HCT116 (cell line): ENCODE measurements around the gene RTL9. TPM values are rescaled to one million over a fixed set of nuclear protein-coding genes. Genes with fewer than 3 reads are reported as not detected.

Source experiments
- total RNA-seq: library from RNA; stranded (reverse); gene quantifications from one replicate; pipeline ENCODE4 v1.2.1, GENCODE V29; 2021; ENCODE audit not compliant: unreplicated experiment

The RTL9 gene
- total RNA-seq, 1 experiment from 2014 or later, result 0.10 TPM

Other genes with a start within 250 kb of the RTL9 start
- gene AMMECR1, start 40.8 kb upstream of the RTL9 start, total RNA-seq, result 9.2 TPM